DOHH2 (cell line): Measurements from ENCODE around the gene TSHZ2.

Experiments
- CTCF ChIP-seq: fragments of 200-600 bp; sonication (generic); IDR thresholded peaks from one replicate; pipeline ENCODE4 v1.5.1; 2014; ENCODE audit warnings: antibody characterized with exemption, mild to moderate bottlenecking, low read depth, low read length; ENCODE audit not compliant: poor library complexity, severe bottlenecking
- EZH2phosphoT487 ChIP-seq: fragments of 200-600 bp; sonication (generic); IDR thresholded peaks from 2 replicates; pipeline ENCODE4 v1.6.1; 2017; ENCODE audit warnings: borderline replicate concordance, mild to moderate bottlenecking, antibody characterized with exemption, low read length, moderate library complexity, mixed read lengths

GRCh38 chr20:53453076-53453475, 480.9 kb downstream of the TSHZ2 start:
- no peak for TF ChIP-seq CTCF
- TF ChIP-seq EZH2phosphoT487 = no peak
